Activated CD8-positive, alpha-beta memory T cell treated with anti-CD3 and anti-CD28 coated beads, Interleukin-2, amount 50 U/mL, for 48 hours (primary cell): Measurements from ENCODE around the gene ITGB8.

Source experiments
- DNase-seq: peaks from one replicate; pipeline ENCODE4 v3.0.0-alpha.2; 2020

ITGB8 gene

GRCh38 chr7:20343941-20344340, 13.2 kb downstream of the ITGB8 start:
- DNase-seq: no peak

- no peak for DNase-seq
Observed at GRCh38 chr7:20344396-20344795, 13.7 kb downstream of the ITGB8 start.

- no peak for DNase-seq
Observed at GRCh38 chr7:20346577-20346976, 15.9 kb downstream of the ITGB8 start.

GRCh38 chr7:20347680-20348079, 17.0 kb downstream of the ITGB8 start:
- no peak for DNase-seq

- DNase-seq: no peak
Observed at GRCh38 chr7:20348125-20348807, 17.6 kb downstream of the ITGB8 start.

GRCh38 chr7:20350518-20350951, 19.8 kb downstream of the ITGB8 start:
- DNase-seq: no peak

GRCh38 chr7:20350996-20351692, 20.4 kb downstream of the ITGB8 start:
- no peak for DNase-seq

- no peak for DNase-seq
Observed at GRCh38 chr7:20351901-20352300, 21.2 kb downstream of the ITGB8 start.

- DNase-seq: no peak
Observed at GRCh38 chr7:20352573-20353306, 22.0 kb downstream of the ITGB8 start.

GRCh38 chr7:20354610-20355528, 24.2 kb downstream of the ITGB8 start:
- no peak for DNase-seq

GRCh38 chr7:20358106-20358505, 27.4 kb downstream of the ITGB8 start:
- DNase-seq: no peak

- no peak for DNase-seq
Observed at GRCh38 chr7:20358762-20359282, 28.1 kb downstream of the ITGB8 start.

GRCh38 chr7:20359341-20359963, 28.8 kb downstream of the ITGB8 start:
- DNase-seq: no peak

GRCh38 chr7:20362574-20363253, 32.0 kb downstream of the ITGB8 start:
- DNase-seq: no peak

- no peak for DNase-seq
Observed at GRCh38 chr7:20364571-20365196, 34.0 kb downstream of the ITGB8 start.

- DNase-seq: no peak
Observed at GRCh38 chr7:20365486-20365885, 34.8 kb downstream of the ITGB8 start.

- DNase-seq: no peak
Observed at GRCh38 chr7:20374399-20374798, 43.7 kb downstream of the ITGB8 start.

- no peak for DNase-seq
Observed at GRCh38 chr7:20376796-20377195, 46.1 kb downstream of the ITGB8 start.

- DNase-seq: no peak
Observed at GRCh38 chr7:20381406-20382034, 50.8 kb downstream of the ITGB8 start.

GRCh38 chr7:20383351-20383750, 52.7 kb downstream of the ITGB8 start:
- no peak for DNase-seq
